Breast epithelium (tissue), 3 donors: ENCODE results near the gene IGLL1.
"Not testable (repeated sequence)": the region's sequence is repeated elsewhere in the genome, so short reads cannot be mapped to it uniquely, and the experiment has no call there.

ENCODE experiments used
- CTCF ChIP-seq, 3 donors: fragments of 450-650 bp; IDR thresholded peaks; one replicate each; pipeline ENCODE4 v1.5.1; 2016 to 2017; ENCODE audit warnings: antibody characterized with exemption in 3 of 3, mild to moderate bottlenecking in 3 of 3, moderate library complexity in 3 of 3
- POLR2A ChIP-seq: fragments of 450-650 bp; IDR thresholded peaks from one replicate; pipeline ENCODE4 v1.6.1; 2016; ENCODE audit warnings: antibody characterized with exemption, mild to moderate bottlenecking, moderate library complexity

GRCh38 chr22:23561025-23561510, 19.0 kb downstream of the IGLL1 start:
- not testable (repeated sequence) for TF ChIP-seq CTCF (IDR thresholded peaks at IDR 0.05); POLR2A
